CD14-positive monocyte (primary cell): Measurements from ENCODE around the gene MIGA1. TPM values are rescaled to one million over a fixed set of nuclear protein-coding genes. Genes with fewer than 3 reads are reported as not detected.

Experiments used
- DNase-seq, 3 donors: peaks; one replicate each; pipeline ENCODE4 v3.0.0-alpha.2; 2011 to 2022
- H2AFZ ChIP-seq: 2 replicates; pipeline ENCODE4 v1.6.0; 2012; ENCODE audit warnings: mild to moderate bottlenecking, low read depth, low read length, inconsistent platforms; ENCODE audit not compliant: insufficient read depth, poor library complexity, severe bottlenecking
- H3K27ac ChIP-seq, 2 donors: 1 replicate in 1 of 2; 2 replicates in 1 of 2; pipeline ENCODE4 v1.5.1; 2012 to 2013; ENCODE audit warnings: low read length in 2 of 2, control low read depth in 1 of 2, inconsistent platforms in 1 of 2, low read depth in 1 of 2, mild to moderate bottlenecking in 1 of 2
- H3K27me3 ChIP-seq, 2 donors: one replicate each; pipeline versions ENCODE4 v1.6.0 to v1.6.1; 2011 to 2013; ENCODE audit warnings: low read length in 2 of 2; ENCODE audit not compliant: control insufficient read depth in 2 of 2, insufficient read depth in 2 of 2
- H3K36me3 ChIP-seq, 2 donors: replicated peaks in 1 of 2; 1 replicate in 1 of 2; 2 replicates in 1 of 2; pipeline versions ENCODE4 v1.5.1 to v1.6.1; 2012 to 2013; ENCODE audit warnings: low read length in 2 of 2, control low read depth in 1 of 2, inconsistent platforms in 1 of 2, mild to moderate bottlenecking in 1 of 2; ENCODE audit not compliant: insufficient read depth in 2 of 2, control insufficient read depth in 1 of 2
- H3K4me1 ChIP-seq, 2 donors: 1 replicate in 1 of 2; 2 replicates in 1 of 2; pipeline versions ENCODE4 v1.5.1 to v1.6.1; 2012 to 2013; ENCODE audit warnings: low read length in 2 of 2, control low read depth in 1 of 2, inconsistent platforms in 1 of 2, mild to moderate bottlenecking in 1 of 2, moderate library complexity in 1 of 2; ENCODE audit not compliant: insufficient read depth in 2 of 2, control insufficient read depth in 1 of 2
- H3K4me2 ChIP-seq: replicated peaks from 2 replicates; pipeline ENCODE3; 2012; ENCODE audit warnings: low read length, moderate library complexity, mild to moderate bottlenecking; ENCODE audit not compliant: poor library complexity, severe bottlenecking; ENCODE audit errors: extremely low read depth
- H3K4me3 ChIP-seq, 3 experiments: fragments of 200-600 bp in 1 of 3; sonication (generic) in 1 of 3; replicated peaks in 1 of 3; 1 replicate in 2 of 3; 2 replicates in 1 of 3; pipeline ENCODE4 v1.5.1; 2011 to 2013; ENCODE audit warnings: low read length in 3 of 3, mild to moderate bottlenecking in 3 of 3, control low read depth in 2 of 3, low read depth in 2 of 3, inconsistent platforms in 1 of 3, moderate library complexity in 1 of 3
- H3K79me2 ChIP-seq: 2 replicates; pipeline ENCODE4 v1.6.0; 2012; ENCODE audit warnings: mild to moderate bottlenecking, control low read depth, inconsistent platforms, low read length, moderate library complexity; ENCODE audit not compliant: insufficient read depth
- H3K9ac ChIP-seq: 2 replicates; pipeline ENCODE4 v1.6.0; 2017; ENCODE audit warnings: low read length, mild to moderate bottlenecking; ENCODE audit not compliant: insufficient read depth, poor library complexity, severe bottlenecking
- H3K9me3 ChIP-seq, 2 donors: replicated peaks in 1 of 2; 1 replicate in 1 of 2; 2 replicates in 1 of 2; pipeline versions ENCODE4 v1.5.1 to v1.6.1; 2012 to 2013; ENCODE audit warnings: low read length in 2 of 2, control low read depth in 1 of 2; ENCODE audit not compliant: control insufficient read depth in 1 of 2, insufficient read depth in 1 of 2
- H4K20me1 ChIP-seq: 2 replicates; pipeline ENCODE4 v1.6.0; 2012; ENCODE audit warnings: mild to moderate bottlenecking, low read length, control low read depth, moderate library complexity; ENCODE audit not compliant: insufficient read depth
- H3K27ac Mint-ChIP-seq, 7 donors: one replicate each; pipeline ENCODE4 v1.8.0; 2020; ENCODE audit warnings: mild to moderate bottlenecking in 7 of 7, mixed read lengths in 7 of 7, moderate library complexity in 6 of 7, inconsistent platforms in 2 of 7
- H3K27me3 Mint-ChIP-seq, 3 donors: one replicate each; pipeline ENCODE4 v1.8.0; 2021 to 2022; ENCODE audit warnings: low read depth in 3 of 3, mild to moderate bottlenecking in 3 of 3, mixed read lengths in 3 of 3, moderate library complexity in 3 of 3, inconsistent platforms in 1 of 3
- H3K36me3 Mint-ChIP-seq, 2 donors: one replicate each; pipeline ENCODE4 v1.8.0; 2020; ENCODE audit warnings: mixed read lengths in 2 of 2, inconsistent platforms in 1 of 2, mild to moderate bottlenecking in 1 of 2
- H3K4me1 Mint-ChIP-seq: one replicate; pipeline ENCODE4 v1.8.0; 2020; ENCODE audit warnings: mild to moderate bottlenecking, mixed read lengths
- H3K4me3 Mint-ChIP-seq, 2 donors: one replicate each; pipeline ENCODE4 v1.8.0; 2020; ENCODE audit warnings: mild to moderate bottlenecking in 2 of 2, mixed read lengths in 2 of 2, moderate library complexity in 1 of 2
- H3K9me3 Mint-ChIP-seq, 7 donors: one replicate each; pipeline ENCODE4 v1.8.0; 2020 to 2022; ENCODE audit warnings: mixed read lengths in 7 of 7, mild to moderate bottlenecking in 6 of 7, moderate library complexity in 6 of 7, inconsistent platforms in 2 of 7
- CTCF ChIP-seq: fragments of 200-600 bp; IDR thresholded peaks from one replicate; pipeline ENCODE4 v1.8.0; 2022; ENCODE audit warnings: antibody characterized with exemption, mild to moderate bottlenecking
- WGBS: methylation state at CpG from one replicate; pipeline ENCODE4 v1.1.5; 2013; ENCODE audit warnings: missing lambda C conversion rate; ENCODE audit not compliant: insufficient coverage; 5-methylcytosine and 5-hydroxymethylcytosine counted together
- intact Hi-C, 2 donors: fragments of 100-400 bp; cut with micrococcal nuclease; formaldehyde crosslinking; loops; one replicate each; pipeline versions ENCODE4 v1.15.0 to v1.15.1; 2023
- polyA plus RNA-seq, 3 donors: library from polyadenylated mRNA; depleted of rRNA in 1 of 3; unstranded in 2 of 3; stranded (reverse) in 1 of 3; fragments of 300-500 nt in 2 of 3; fragments of >200 nt in 1 of 3; fragmentation: Illumina TruSeq in 2 of 3; gene quantifications; 1 replicate in 2 of 3; 2 replicates in 1 of 3; pipeline ENCODE4 v1.2.3, GENCODE V29; 2012 to 2021

Gene MIGA1
- polyA plus RNA-seq, 3 donors, result 5.0 to 7.2 (median 6.5) TPM

GRCh38 chr1:77925518-77925917 is 146.1 kb downstream of the MIGA1 start:
- H3K4me3 Mint-ChIP-seq, result no peak overlapping the region
- Histone ChIP-seq H3K4me2 (peak overlapping the region; percentile 85), H3K79me2 (peaks cover 12% of the 10 kb centered on the region), H3K9ac (no peak overlapping the region), H3K27ac (no peak overlapping the region), H3K9me3 (no peaks in the 10 kb centered on the region), H3K27me3 (no peaks in the 10 kb centered on the region), H4K20me1 (no peaks in the 10 kb centered on the region), H2AFZ (no peak overlapping the region), H3K36me3 (peaks cover 0 to 6% of the 10 kb centered on the region in 2 donors), H3K4me3 (no peak overlapping the region), H3K4me1 (peaks cover 11 to 15% of the 10 kb centered on the region in 2 donors)
- no peak overlapping the region for H3K27ac Mint-ChIP-seq
- no CpG with 5 or more reads among the region's 1 CpG for WGBS
- H3K36me3 Mint-ChIP-seq, result peaks cover 8 to 10% of the 10 kb centered on the region in 2 donors
- intact Hi-C loops, result no loop called here
- peaks cover 26% of the 10 kb centered on the region for H3K4me1 Mint-ChIP-seq
- no peak for TF ChIP-seq CTCF
- H3K27me3 Mint-ChIP-seq, result peaks cover 0 to 1% (median 0%) of the 10 kb centered on the region in 3 donors
- H3K9me3 Mint-ChIP-seq, result no peaks in the 10 kb centered on the region
- no peak for DNase-seq

- peak overlapping the region in 1 of 2 donors; percentile 82 for H3K27ac ChIP-seq
- peak overlapping the region; percentile 85 for H3K4me2 ChIP-seq
- Mint-ChIP-seq H3K27ac (peak overlapping the region in 6 of 7 donors; percentile 79 to 88 (median 86)), H3K4me1 (peaks cover 22% of the 10 kb centered on the region), H3K9me3 (no peaks in the 10 kb centered on the region), H3K36me3 (peaks cover 11 to 14% of the 10 kb centered on the region in 2 donors), H3K4me3 (peak overlapping the region; percentile 79 to 90), H3K27me3 (peaks cover 0 to 1% (median 0%) of the 10 kb centered on the region in 3 donors)
- peak overlapping the region; percentile 62 for H3K9ac ChIP-seq
- TF ChIP-seq CTCF, result no peak
- H3K27me3 ChIP-seq, result no peaks in the 10 kb centered on the region
- DNase-seq, result no peak
- intact Hi-C loops, result no loop called here
- H3K4me3 ChIP-seq, result peak overlapping the region; percentile 58 to 96 (median 78)
- H3K36me3 ChIP-seq, result peaks cover 0 to 10% of the 10 kb centered on the region in 2 donors
- H2AFZ ChIP-seq, result peak overlapping the region; percentile 76
- H3K4me1 ChIP-seq, result peaks cover 11 to 15% of the 10 kb centered on the region in 2 donors
- peaks cover 12% of the 10 kb centered on the region for H3K79me2 ChIP-seq
- no peaks in the 10 kb centered on the region for H3K9me3 ChIP-seq
- no peaks in the 10 kb centered on the region for H4K20me1 ChIP-seq
- WGBS, result 83% methylated on average over 1 of the region's 2 CpGs
Measured at GRCh38 chr1:77925956-77926355, 146.5 kb downstream of the MIGA1 start.
